ENCODE data around the gene SLC6A11. TPM values are rescaled to one million over a fixed set of nuclear protein-coding genes. Genes with fewer than 3 reads are reported as not detected.

Gene SLC6A11
- total RNA-seq, 1 experiment from 2014 or later: not detected

DNA sequence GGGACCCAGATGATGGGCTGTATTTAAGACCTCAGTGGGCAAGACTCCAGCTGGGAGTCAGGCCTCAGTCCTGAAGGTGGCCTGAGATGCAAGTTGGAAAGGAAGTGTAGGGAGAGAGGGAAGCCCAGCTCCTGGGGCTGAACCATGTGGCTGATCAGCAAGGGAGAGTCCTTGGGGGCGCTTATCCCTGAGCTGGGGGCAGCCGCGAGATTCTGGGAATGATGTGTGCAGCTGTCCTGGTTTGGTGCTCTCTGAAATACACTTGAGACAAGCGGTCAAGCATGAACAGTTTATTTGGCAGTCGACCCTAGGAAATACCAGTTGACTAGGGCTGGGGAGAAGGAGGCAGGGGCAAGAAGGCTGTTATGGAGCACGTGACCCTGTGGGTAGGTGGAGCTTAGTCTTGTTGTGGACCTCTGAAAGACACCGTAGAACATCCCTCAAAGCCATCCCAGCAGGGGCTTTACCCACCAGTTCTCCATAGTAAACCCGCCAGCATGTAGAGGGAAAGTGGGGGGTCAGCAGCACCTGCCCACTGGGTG lies 41.8 kb upstream of the SLC6A11 start:
- Histone ChIP-seq H3K36me3 (ENCODE audit: low read depth) (no peaks in the 10 kb centered on the region), H3K9me3 (ENCODE audit: insufficient read depth, low read depth) (no peaks in the 10 kb centered on the region), H2AFZ (no peak overlapping the region), H3K4me1 (replicated peaks; ENCODE audit: insufficient read depth) (no peaks in the 10 kb centered on the region), H3F3A (ENCODE audit: insufficient read depth, low read depth) (no peaks in the 10 kb centered on the region), H4K20me1 (ENCODE audit: insufficient read depth) (no peaks in the 10 kb centered on the region), H3K4me3 (no peak overlapping the region), H3K9me2 (ENCODE audit: insufficient read depth) (no peaks in the 10 kb centered on the region), H3K27me3 (ENCODE audit: insufficient read depth, low read depth) (peaks cover 94% of the 10 kb centered on the region), H3K4me2 (no peak overlapping the region), H3K27ac (no peak overlapping the region), H3K79me2 (ENCODE audit: low read depth) (no peaks in the 10 kb centered on the region)
- intact Hi-C loops (cut with micrococcal nuclease; ENCODE audit: unreplicated experiment): no loop called here
- DNase-seq: no peak
- POLR2A ChIA-PET (ENCODE audit: unreplicated experiment): no interaction called here
- CTCF ChIA-PET: no interaction called here
- no TSS peak for BruUV-seq (replicated peaks)
- TF ChIP-seq, protein P1, sequence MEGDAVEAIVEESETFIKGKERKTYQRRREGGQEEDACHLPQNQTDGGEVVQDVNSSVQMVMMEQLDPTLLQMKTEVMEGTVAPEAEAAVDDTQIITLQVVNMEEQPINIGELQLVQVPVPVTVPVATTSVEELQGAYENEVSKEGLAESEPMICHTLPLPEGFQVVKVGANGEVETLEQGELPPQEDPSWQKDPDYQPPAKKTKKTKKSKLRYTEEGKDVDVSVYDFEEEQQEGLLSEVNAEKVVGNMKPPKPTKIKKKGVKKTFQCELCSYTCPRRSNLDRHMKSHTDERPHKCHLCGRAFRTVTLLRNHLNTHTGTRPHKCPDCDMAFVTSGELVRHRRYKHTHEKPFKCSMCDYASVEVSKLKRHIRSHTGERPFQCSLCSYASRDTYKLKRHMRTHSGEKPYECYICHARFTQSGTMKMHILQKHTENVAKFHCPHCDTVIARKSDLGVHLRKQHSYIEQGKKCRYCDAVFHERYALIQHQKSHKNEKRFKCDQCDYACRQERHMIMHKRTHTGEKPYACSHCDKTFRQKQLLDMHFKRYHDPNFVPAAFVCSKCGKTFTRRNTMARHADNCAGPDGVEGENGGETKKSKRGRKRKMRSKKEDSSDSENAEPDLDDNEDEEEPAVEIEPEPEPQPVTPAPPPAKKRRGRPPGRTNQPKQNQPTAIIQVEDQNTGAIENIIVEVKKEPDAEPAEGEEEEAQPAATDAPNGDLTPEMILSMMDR (conservative IDR thresholded peaks at IDR 0.05): no peak
- TF ChIP-seq EZH2 (IDR thresholded peaks at IDR 0.05; ENCODE audit: low read depth): no peak

DNA sequence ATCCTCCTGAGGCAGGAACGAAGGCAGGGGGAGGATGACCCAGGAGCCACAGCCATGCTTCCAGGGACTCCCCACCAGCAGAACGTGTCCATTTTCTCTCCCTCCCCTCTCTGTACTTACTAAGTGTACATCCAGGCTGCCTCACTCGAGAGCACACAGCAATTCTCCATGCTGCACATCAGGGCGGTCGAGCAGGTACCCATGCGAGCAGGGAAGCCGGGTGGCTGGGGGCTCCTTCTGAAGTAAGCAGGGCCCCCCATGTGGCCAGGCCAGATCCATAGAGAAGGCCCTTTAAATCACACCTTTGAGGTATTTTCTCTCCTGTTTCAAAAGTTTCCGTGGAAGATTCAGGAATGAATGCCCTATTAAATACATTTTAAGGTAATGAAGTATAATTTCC lies 41.2 kb upstream of the SLC6A11 start:
- H3K36me3 ChIP-seq (ENCODE audit: low read depth): no peaks in the 10 kb centered on the region
- no peaks in the 10 kb centered on the region for H3K4me1 ChIP-seq (replicated peaks; ENCODE audit: insufficient read depth)
- no peak for DNase-seq
- H3K9me3 ChIP-seq (ENCODE audit: insufficient read depth, low read depth): no peaks in the 10 kb centered on the region
- no peaks in the 10 kb centered on the region for H3K9me2 ChIP-seq (ENCODE audit: insufficient read depth)
- CTCF ChIA-PET: no interaction called here
- TF ChIP-seq, protein P1 (conservative IDR thresholded peaks at IDR 0.05): no peak
- no peak for TF ChIP-seq EZH2 (IDR thresholded peaks at IDR 0.05; ENCODE audit: low read depth)
- POLR2A ChIA-PET (ENCODE audit: unreplicated experiment): no interaction called here
- H3K4me3 ChIP-seq: no peak overlapping the region
- no peak overlapping the region for H2AFZ ChIP-seq
- no TSS peak for BruUV-seq (replicated peaks)
- H4K20me1 ChIP-seq (ENCODE audit: insufficient read depth): no peaks in the 10 kb centered on the region
- H3F3A ChIP-seq (ENCODE audit: insufficient read depth, low read depth): no peaks in the 10 kb centered on the region
- no peak overlapping the region for H3K27ac ChIP-seq
- intact Hi-C loops (cut with micrococcal nuclease; ENCODE audit: unreplicated experiment): no loop called here
- no peak overlapping the region for H3K4me2 ChIP-seq
- no peaks in the 10 kb centered on the region for H3K79me2 ChIP-seq (ENCODE audit: low read depth)
- H3K27me3 ChIP-seq (ENCODE audit: insufficient read depth, low read depth): peaks cover 95% of the 10 kb centered on the region

DNA sequence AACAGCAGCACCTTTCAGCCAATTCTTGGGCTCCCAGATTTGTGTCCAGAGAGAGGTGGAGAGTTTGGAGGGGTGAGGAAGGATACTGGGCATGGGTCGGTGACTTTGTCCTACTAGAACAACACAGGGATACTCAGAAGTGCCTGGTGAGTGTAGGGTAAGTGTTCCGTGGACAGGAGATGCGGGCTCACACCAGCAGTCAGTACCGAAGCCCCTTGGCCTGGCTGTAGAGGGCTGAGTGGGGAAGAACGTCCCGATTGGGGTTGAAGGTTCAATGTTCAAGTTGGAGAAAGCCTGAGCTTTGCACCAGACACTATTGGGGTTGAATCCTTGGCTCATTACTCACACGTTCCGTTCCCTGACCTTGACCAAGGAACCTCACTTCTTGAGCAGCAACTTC lies 40.8 kb upstream of the SLC6A11 start:
- H3K79me2 ChIP-seq (ENCODE audit: low read depth): no peaks in the 10 kb centered on the region
- CTCF ChIA-PET: no interaction called here
- TF ChIP-seq, protein P1 (conservative IDR thresholded peaks at IDR 0.05): no peak
- no peak for TF ChIP-seq EZH2 (IDR thresholded peaks at IDR 0.05; ENCODE audit: low read depth)

More for the DNA sequence above, 40.8 kb upstream of the SLC6A11 start:
- Histone ChIP-seq H3K9me3 (ENCODE audit: insufficient read depth, low read depth) (no peaks in the 10 kb centered on the region), H2AFZ (no peak overlapping the region), H3F3A (ENCODE audit: insufficient read depth, low read depth) (no peaks in the 10 kb centered on the region), H3K36me3 (ENCODE audit: low read depth) (no peaks in the 10 kb centered on the region), H3K4me2 (no peak overlapping the region), H3K9me2 (ENCODE audit: insufficient read depth) (no peaks in the 10 kb centered on the region), H3K4me1 (replicated peaks; ENCODE audit: insufficient read depth) (no peaks in the 10 kb centered on the region), H3K27ac (no peak overlapping the region), H3K4me3 (no peak overlapping the region), H3K27me3 (ENCODE audit: insufficient read depth, low read depth) (peaks cover 93% of the 10 kb centered on the region), H4K20me1 (ENCODE audit: insufficient read depth) (no peaks in the 10 kb centered on the region)
- intact Hi-C loops (cut with micrococcal nuclease; ENCODE audit: unreplicated experiment): no loop called here
- BruUV-seq (replicated peaks): no TSS peak
- no peak for DNase-seq
- POLR2A ChIA-PET (ENCODE audit: unreplicated experiment): no interaction called here
